HCT116 (cell line): ENCODE data around the gene WNT7B. TPM values are rescaled to one million over a fixed set of nuclear protein-coding genes. Genes with fewer than 3 reads are reported as not detected.

Experiments used
- ATAC-seq: fragments of 200-7000 bp; cut with Tn5 transposase; 2 replicates; pipeline ENCODE4 v1.9.1; 2020; ENCODE audit warnings: mild to moderate bottlenecking, moderate library complexity
- BruUV-seq: library from RNA; stranded (reverse); fragments of 400-500 nt; replicated peaks from 2 replicates; lab custom pipeline; 2021; lab: Mats Ljungman, UMichigan
- CTCF ChIA-PET: fragments of 300-600 bp; sonication (Branson Sonifier 250); formaldehyde crosslinking; loops from one replicate; lab custom pipeline; 2021; ENCODE audit warnings: antibody characterized with exemption; lab: Charles Lee
- POLR2A ChIA-PET: fragments of 300-600, 350-600 bp; sonication (Branson Sonifier 250); formaldehyde crosslinking; loops from one replicate; lab custom pipeline; 2021; ENCODE audit warnings: antibody characterized with exemption; lab: Charles Lee
- RAD21 ChIA-PET, 2 experiments: fragments of 300-600 bp; sonication (Branson Sonifier 250); formaldehyde crosslinking; loops; one replicate each; lab custom pipeline; 2023; ENCODE audit warnings: low total read pairs in 2 of 2; ENCODE audit not compliant: uncharacterized antibody in 2 of 2, unreplicated experiment in 2 of 2, low non-redundant PET in 1 of 2; lab: Charles Lee
- DNase-seq: peaks from one replicate; pipeline ENCODE4 v3.0.0-alpha.2; 2010; ENCODE audit warnings: low read depth, low spot score
- H2AFZ ChIP-seq: fragments of 200-600 bp; shearing (Covaris generic), sonication (generic); 2 replicates; pipeline ENCODE4 v1.6.1; 2017; ENCODE audit warnings: low read depth, mixed run types, mixed read lengths, antibody characterized with exemption, low read length; ENCODE audit not compliant: poor library complexity, severe bottlenecking
- H3K27ac ChIP-seq: 2 replicates; pipeline ENCODE4 v1.5.1; 2012; ENCODE audit warnings: low read depth, low read length
- H3K27me3 ChIP-seq: fragments of 200-600 bp; sonication (generic); 2 replicates; pipeline ENCODE4 v1.6.1; 2016; ENCODE audit warnings: mixed run types, low read length, mixed read lengths; ENCODE audit not compliant: insufficient read depth
- H3K36me3 ChIP-seq, 2 experiments: fragments of 200-500 bp in 1 of 2; fragments of 200-600 bp in 1 of 2; sonication (Bioruptor generic) in 1 of 2; sonication (generic) in 1 of 2; 2 replicates each; pipeline versions ENCODE4 v1.5.1 to v1.6.1; 2014 to 2016; ENCODE audit warnings: low read length in 2 of 2, inconsistent platforms in 1 of 2, mixed read lengths in 1 of 2, mixed run types in 1 of 2; ENCODE audit not compliant: insufficient read depth in 2 of 2, control insufficient read depth in 1 of 2
- H3K4me1 ChIP-seq, 2 experiments: fragments of 200-600 bp in 1 of 2; sonication (generic) in 1 of 2; 2 replicates each; pipeline versions ENCODE4 v1.5.1 to v1.6.1; 2012 to 2017; ENCODE audit warnings: low read length in 2 of 2, inconsistent platforms in 1 of 2, mild to moderate bottlenecking in 1 of 2, mixed read lengths in 1 of 2, mixed run types in 1 of 2, moderate library complexity in 1 of 2; ENCODE audit not compliant: insufficient read depth in 2 of 2, control insufficient read depth in 1 of 2
- H3K4me2 ChIP-seq: fragments of 200-600 bp; sonication (generic); 2 replicates; pipeline ENCODE4 v1.6.1; 2017; ENCODE audit warnings: mixed run types, low read length, mixed read lengths
- H3K4me3 ChIP-seq, 2 experiments: fragments of 200-600 bp in 1 of 2; sonication (generic) in 1 of 2; replicated peaks in 1 of 2; 2 replicates each; pipeline ENCODE4 v1.5.1; 2011 to 2016; ENCODE audit warnings: low read length in 2 of 2, control low read depth in 1 of 2, low read depth in 1 of 2, mild to moderate bottlenecking in 1 of 2, mixed read lengths in 1 of 2, mixed run types in 1 of 2
- H3K79me2 ChIP-seq: fragments of 200-600 bp; sonication (generic); 2 replicates; pipeline ENCODE4 v1.6.1; 2017; ENCODE audit warnings: mild to moderate bottlenecking, mixed run types, low read length, moderate library complexity, mixed read lengths; ENCODE audit not compliant: insufficient read depth
- H3K9ac ChIP-seq: fragments of 200-600 bp; sonication (generic); 2 replicates; pipeline ENCODE4 v1.6.1; 2016; ENCODE audit warnings: low read length, mixed read lengths
- H3K9me2 ChIP-seq: fragments of 200-600 bp; sonication (generic), shearing (Covaris generic); 2 replicates; pipeline ENCODE4 v1.6.1; 2017; ENCODE audit warnings: mixed run types, mild to moderate bottlenecking, moderate library complexity; ENCODE audit not compliant: insufficient read depth
- H3K9me3 ChIP-seq, 2 experiments: fragments of 200-500 bp in 1 of 2; fragments of 200-600 bp in 1 of 2; sonication (Bioruptor generic) in 1 of 2; sonication (generic) in 1 of 2; 2 replicates each; pipeline ENCODE4 v1.6.1; 2014 to 2017; ENCODE audit warnings: low read length in 2 of 2, mixed read lengths in 2 of 2, inconsistent platforms in 1 of 2, low read depth in 1 of 2, mild to moderate bottlenecking in 1 of 2, mixed run types in 1 of 2, moderate library complexity in 1 of 2; ENCODE audit not compliant: control insufficient read depth in 1 of 2, insufficient read depth in 1 of 2
- H4K20me1 ChIP-seq: fragments of 200-600 bp; sonication (generic), shearing (Covaris generic); 2 replicates; pipeline ENCODE4 v1.6.1; 2017; ENCODE audit warnings: mixed run types, mild to moderate bottlenecking, moderate library complexity; ENCODE audit not compliant: insufficient read depth
- CTCF ChIP-seq, 3 experiments: fragments of 200-600 bp in 1 of 3; sonication (generic) in 1 of 3; IDR thresholded peaks in 2 of 3; conservative IDR thresholded peaks in 1 of 3; 2 replicates each; pipeline ENCODE4 v1.5.1; 2012 to 2017; ENCODE audit warnings: low read depth in 2 of 3, low read length in 2 of 3, antibody characterized with exemption in 1 of 3, borderline replicate concordance in 1 of 3, control low read depth in 1 of 3, mild to moderate bottlenecking in 1 of 3, mixed read lengths in 1 of 3, mixed run types in 1 of 3, moderate library complexity in 1 of 3; ENCODE audit not compliant: insufficient read depth in 1 of 3
- ELF1 ChIP-seq: IDR thresholded peaks from 2 replicates; pipeline ENCODE4 v1.6.1; 2012; ENCODE audit warnings: low read depth, borderline replicate concordance
- EZH2 ChIP-seq: fragments of 200-600 bp; sonication (generic); IDR thresholded peaks from 2 replicates; pipeline ENCODE4 v1.6.1; 2017; ENCODE audit warnings: antibody characterized with exemption, mixed run types
- EZH2phosphoT487 ChIP-seq: fragments of 200-600 bp; IDR thresholded peaks from 2 replicates; pipeline ENCODE4 v1.6.1; 2018; ENCODE audit warnings: antibody characterized with exemption, borderline replicate concordance
- FOSL1 ChIP-seq: IDR thresholded peaks from 2 replicates; pipeline ENCODE4 v1.6.1; 2012; ENCODE audit warnings: low read depth
- POLR2A ChIP-seq: IDR thresholded peaks from 2 replicates; pipeline ENCODE4 v1.7.0; 2011; ENCODE audit warnings: borderline replicate concordance; ENCODE audit not compliant: insufficient read depth, insufficient read length; ENCODE audit errors: extremely low read depth
- RAD21 ChIP-seq: IDR thresholded peaks from 2 replicates; pipeline ENCODE4 v1.6.1; 2012; ENCODE audit warnings: low read depth, mild to moderate bottlenecking
- YY1 ChIP-seq: IDR thresholded peaks from 2 replicates; pipeline ENCODE4 v1.6.1; 2011; ENCODE audit warnings: low read length, low read depth, moderate library complexity, mild to moderate bottlenecking; ENCODE audit not compliant: insufficient replicate concordance; ENCODE audit errors: extremely low read depth
- ZNF274 ChIP-seq: fragments of 200-500 bp; sonication (Bioruptor generic); IDR thresholded peaks from 2 replicates; pipeline ENCODE4 v1.6.1; 2014; ENCODE audit warnings: mild to moderate bottlenecking, low read depth, low read length, inconsistent platforms
- intact Hi-C: fragments of 100-400 bp; cut with micrococcal nuclease; formaldehyde crosslinking; loops from 2 replicates; pipeline ENCODE4 v1.10.0; 2022
- total RNA-seq: library from RNA; stranded (reverse); gene quantifications from one replicate; pipeline ENCODE4 v1.2.1, GENCODE V29; 2021; ENCODE audit not compliant: unreplicated experiment

WNT7B gene
- total RNA-seq, 1 experiment from 2014 or later: 10.5 TPM

DNA sequence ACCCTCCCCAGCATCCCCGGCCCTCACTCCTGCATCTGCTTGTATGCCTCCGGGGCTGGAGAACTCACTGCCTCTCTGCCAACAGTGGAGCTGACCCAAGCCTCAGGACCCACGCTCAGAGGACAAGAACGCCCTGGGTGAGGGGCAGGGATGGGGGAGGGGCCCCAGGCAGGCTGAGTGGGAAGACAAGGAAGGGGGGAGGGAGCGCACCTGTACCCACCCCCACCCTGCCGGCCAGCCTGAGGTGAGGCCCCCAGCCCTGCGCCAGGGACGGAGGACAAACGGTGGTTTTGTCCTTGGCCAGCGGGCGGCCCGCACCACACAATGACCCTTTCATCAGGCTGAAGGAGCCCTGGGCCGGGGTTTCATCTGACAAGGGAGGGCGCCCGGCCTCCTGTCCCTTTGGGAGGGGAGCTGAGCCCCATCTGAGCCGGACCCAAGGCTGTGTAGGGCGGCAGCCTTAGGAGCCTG, 10.0 kb downstream of the WNT7B start:
- DNase-seq (no peak), ATAC-seq (no peak)
- H3K27ac ChIP-seq: no peak overlapping the region
- no peak overlapping the region for H2AFZ ChIP-seq
- no TSS peak for BruUV-seq
- H3K27me3 ChIP-seq: no peaks in the 10 kb centered on the region
- intact Hi-C loops: no loop called here
- no peak overlapping the region for H3K4me3 ChIP-seq
- no peaks in the 10 kb centered on the region for H3K9me3 ChIP-seq
- H3K36me3 ChIP-seq: no peaks in the 10 kb centered on the region
- ChIA-PET POLR2A (no interaction called here), CTCF (no interaction called here), RAD21 (no interaction called here)
- H3K4me2 ChIP-seq: no peak overlapping the region
- no peaks in the 10 kb centered on the region for H4K20me1 ChIP-seq
- peaks cover 18 to 33% of the 10 kb centered on the region in 2 experiments for H3K4me1 ChIP-seq
- no peak overlapping the region for H3K9ac ChIP-seq
- H3K9me2 ChIP-seq: no peaks in the 10 kb centered on the region
- TF ChIP-seq CTCF (IDR thresholded peaks at IDR 0.05 in 2 of 3, conservative IDR thresholded peaks at IDR 0.05 in 1 of 3; ENCODE audit: borderline replicate concordance in 1 of 3, insufficient read depth in 1 of 3, low read depth in 2 of 3, low read length in 2 of 3) (no peak), RAD21 (no peak)
- H3K79me2 ChIP-seq: no peaks in the 10 kb centered on the region

GRCh38 chr22:45966320-45966894, 10.6 kb downstream of the WNT7B start:
- Histone ChIP-seq H4K20me1 (no peaks in the 10 kb centered on the region), H3K9me3 (no peaks in the 10 kb centered on the region), H3K4me1 (peaks cover 18 to 33% of the 10 kb centered on the region in 2 experiments), H3K27me3 (no peaks in the 10 kb centered on the region), H2AFZ (no peak overlapping the region), H3K9ac (no peak overlapping the region), H3K4me3 (no peak overlapping the region), H3K4me2 (no peak overlapping the region), H3K36me3 (no peaks in the 10 kb centered on the region), H3K27ac (no peak overlapping the region), H3K9me2 (no peaks in the 10 kb centered on the region), H3K79me2 (no peaks in the 10 kb centered on the region)
- DNase-seq (no peak), ATAC-seq (no peak)
- TF ChIP-seq RAD21 (no peak), EZH2phosphoT487 (no peak), ZNF274 (no peak), FOSL1 (no peak), POLR2A (no peak), YY1 (no peak), EZH2 (no peak), ELF1 (no peak)
- intact Hi-C loops: no loop called here
- no TSS peak for BruUV-seq
- ChIA-PET RAD21 (no interaction called here), CTCF (no interaction called here), POLR2A (no interaction called here)
